Common myeloid progenitor, CD34-positive (primary cell): Measurements from ENCODE around the gene TAAR9.

Source experiments
- CTCF ChIA-PET: fragments of 350-600 bp; sonication (Branson Sonifier 250); formaldehyde crosslinking; loops from one replicate; lab custom pipeline; 2021; ENCODE audit warnings: antibody characterized with exemption; lab: Charles Lee
- POLR2A ChIA-PET: fragments of 350-600 bp; sonication (Branson Sonifier 250); formaldehyde crosslinking; loops from one replicate; lab custom pipeline; 2021; ENCODE audit warnings: antibody characterized with exemption; lab: Charles Lee
- DNase-seq, 3 donors: peaks; one replicate each; pipeline versions ENCODE4 v3.0.0 to v3.0.0-alpha.2; 2013
- H3K27ac ChIP-seq, 2 experiments: 1 replicate in 1 of 2; 2 replicates in 1 of 2; pipeline ENCODE4 v1.7.0; 2013; ENCODE audit warnings: inconsistent platforms in 2 of 2, low read length in 2 of 2, mild to moderate bottlenecking in 2 of 2, low read depth in 1 of 2, moderate library complexity in 1 of 2; ENCODE audit not compliant: severe bottlenecking in 2 of 2, insufficient read depth in 1 of 2, poor library complexity in 1 of 2
- H3K27me3 ChIP-seq, 5 experiments: replicated peaks in 2 of 5; 1 replicate in 3 of 5; 2 replicates in 2 of 5; pipeline versions ENCODE4 v1.6.1 to v1.7.0; 2013; ENCODE audit warnings: low read length in 4 of 5, mild to moderate bottlenecking in 2 of 5, moderate library complexity in 2 of 5, inconsistent platforms in 1 of 5; ENCODE audit not compliant: insufficient read depth in 5 of 5, control insufficient read depth in 4 of 5
- H3K36me3 ChIP-seq, 4 experiments: 1 replicate in 2 of 4; 2 replicates in 2 of 4; pipeline versions ENCODE4 v1.6.1 to v1.7.0; 2013; ENCODE audit warnings: low read length in 3 of 4, control low read depth in 1 of 4, mild to moderate bottlenecking in 1 of 4; ENCODE audit not compliant: control insufficient read depth in 4 of 4, insufficient read depth in 4 of 4
- H3K4me1 ChIP-seq, 4 experiments: 1 replicate in 3 of 4; 2 replicates in 1 of 4; pipeline versions ENCODE4 v1.6.1 to v1.7.1; 2013; ENCODE audit warnings: low read length in 3 of 4, mild to moderate bottlenecking in 3 of 4, control low read depth in 1 of 4, inconsistent platforms in 1 of 4, moderate library complexity in 1 of 4; ENCODE audit not compliant: control insufficient read depth in 4 of 4, insufficient read depth in 4 of 4; ENCODE audit errors: control extremely low read depth in 1 of 4
- H3K4me3 ChIP-seq, 7 experiments: 1 replicate in 4 of 7; 2 replicates in 3 of 7; pipeline versions ENCODE4 v1.5.1 to v1.7.0; 2013; ENCODE audit warnings: mild to moderate bottlenecking in 7 of 7, low read length in 6 of 7, moderate library complexity in 6 of 7, inconsistent platforms in 2 of 7, low read depth in 2 of 7, control low read depth in 1 of 7; ENCODE audit not compliant: insufficient read depth in 4 of 7, control insufficient read depth in 1 of 7; ENCODE audit errors: extremely low read depth in 1 of 7
- H3K9me3 ChIP-seq, 5 experiments: 1 replicate in 4 of 5; 2 replicates in 1 of 5; pipeline versions ENCODE4 v1.6.1 to v1.7.1; 2013; ENCODE audit warnings: low read length in 4 of 5, mild to moderate bottlenecking in 2 of 5, inconsistent platforms in 1 of 5, low read depth in 1 of 5, moderate library complexity in 1 of 5; ENCODE audit not compliant: control insufficient read depth in 4 of 5, insufficient read depth in 2 of 5; ENCODE audit errors: control extremely low read depth in 1 of 5
- WGBS: methylation state at CpG from one replicate; pipeline ENCODE4 v1.1.5; 2013; ENCODE audit not compliant: insufficient coverage; 5-methylcytosine and 5-hydroxymethylcytosine counted together

TAAR9 gene

GRCh38 chr6:132506461-132506860, 31.6 kb upstream of the TAAR9 start:
- H3K36me3 ChIP-seq, result peaks cover 3 to 37% (median 16%) of the 10 kb centered on the region in 4 experiments
- peaks cover 7 to 15% (median 12%) of the 10 kb centered on the region in 4 experiments for H3K4me1 ChIP-seq
- no peak overlapping the region for H3K27ac ChIP-seq
- WGBS, result no CpG with 5 or more reads among the region's 2 CpGs
- no peaks in the 10 kb centered on the region for H3K27me3 ChIP-seq
- CTCF ChIA-PET, result no interaction called here
- no peak overlapping the region for H3K4me3 ChIP-seq
- POLR2A ChIA-PET, result no interaction called here
- DNase-seq, result no peak
- H3K9me3 ChIP-seq, result no peaks in the 10 kb centered on the region

DNA sequence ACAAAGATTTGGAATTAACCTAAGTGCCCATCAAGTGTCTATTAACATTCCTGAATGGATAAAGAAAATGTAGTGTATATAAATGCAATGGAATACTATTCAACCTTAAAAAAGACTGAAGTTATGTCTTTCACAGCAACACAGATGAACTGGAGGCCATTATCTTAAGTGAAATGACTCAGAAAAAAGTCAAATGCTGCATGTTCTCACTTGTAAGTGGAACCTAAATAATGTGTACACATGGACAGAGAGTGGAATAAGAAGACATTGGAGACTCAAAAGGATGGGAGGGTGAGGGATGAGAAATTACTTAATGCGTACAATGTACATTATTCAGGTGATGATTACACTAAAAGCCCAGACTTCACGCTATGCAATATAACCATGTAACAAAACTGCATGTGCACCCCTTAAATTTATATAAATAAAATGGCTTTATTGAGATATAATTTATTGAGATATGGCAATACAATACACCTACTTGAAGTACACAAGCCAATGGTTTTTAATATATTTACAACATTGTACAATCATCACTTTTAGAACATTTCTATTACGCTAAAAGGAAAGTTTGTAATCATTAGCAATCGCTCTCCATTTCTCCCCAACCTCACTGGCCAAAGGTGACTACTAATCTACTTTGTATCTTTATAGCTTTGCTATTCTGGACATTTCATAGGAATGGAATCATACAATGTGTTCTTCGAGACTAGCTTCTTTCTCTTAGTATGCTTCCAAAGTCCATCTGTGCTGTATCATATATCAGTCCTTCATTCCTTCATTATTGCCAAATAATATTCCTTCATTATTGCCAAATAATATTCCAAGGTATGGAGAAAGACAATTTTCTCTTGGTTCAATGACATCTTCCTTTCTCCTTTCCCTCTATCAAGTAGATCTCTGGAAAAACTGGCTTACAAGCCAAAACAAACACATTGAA, 30.9 kb upstream of the TAAR9 start:
- peaks cover 11 to 20% (median 16%) of the 10 kb centered on the region in 4 experiments for H3K4me1 ChIP-seq
- H3K36me3 ChIP-seq, result peaks cover 2 to 30% (median 11%) of the 10 kb centered on the region in 4 experiments
- 100% methylated on average over 2 of the region's 5 CpGs for WGBS

DNA sequence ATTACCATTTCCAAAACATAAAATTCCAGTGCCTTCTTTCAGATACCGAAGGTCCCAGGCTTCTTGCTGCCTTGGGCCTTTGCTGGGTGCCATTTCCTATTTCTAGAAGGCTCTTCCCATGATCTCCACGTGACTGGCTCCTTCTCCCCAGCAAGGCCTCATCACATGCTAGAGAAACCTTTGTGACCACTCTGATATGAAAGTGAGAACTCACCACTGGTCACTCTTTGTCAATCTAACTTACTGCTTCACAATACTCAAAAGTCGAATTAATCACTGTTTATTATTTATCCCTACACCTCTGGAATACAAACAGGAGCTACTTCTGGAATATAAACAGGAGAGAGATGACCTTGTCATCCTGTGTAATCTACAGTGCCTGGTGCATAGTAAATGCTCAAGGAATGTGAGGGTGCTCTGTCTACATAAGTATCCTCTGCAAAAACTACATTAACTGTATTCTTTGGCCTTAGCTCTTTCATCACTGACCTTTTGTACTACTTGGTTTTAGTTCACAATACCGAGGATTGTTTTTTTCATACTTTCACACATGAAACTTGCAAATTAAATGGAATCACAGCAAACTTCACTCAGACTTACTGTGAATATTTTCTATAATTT, 26.8 kb upstream of the TAAR9 start:
- WGBS, result 51% methylated on average over 2 of the region's 4 CpGs
- peak overlapping the region in 1 of 2 experiments; percentile 86 for H3K27ac ChIP-seq
- peaks cover 15 to 28% (median 23%) of the 10 kb centered on the region in 4 experiments for H3K4me1 ChIP-seq
- CTCF ChIA-PET, result interaction anchor here (1.3 kb wide), 1 partner anchor 16 kb away, joined by 4 read pairs; no protein-coding TSS in a partner anchor
- H3K9me3 ChIP-seq, result no peaks in the 10 kb centered on the region
- peaks cover 0 to 15% (median 4%) of the 10 kb centered on the region in 4 experiments for H3K36me3 ChIP-seq
- DNase-seq, result no peak
- POLR2A ChIA-PET, result no interaction called here
- H3K4me3 ChIP-seq, result peak overlapping the region in 6 of 7 experiments; percentile 77 to 94 (median 88)
- no peaks in the 10 kb centered on the region for H3K27me3 ChIP-seq

More for the DNA sequence above, 30.9 kb upstream of the TAAR9 start:
- no peak overlapping the region for H3K4me3 ChIP-seq
- no peak overlapping the region for H3K27ac ChIP-seq
- H3K9me3 ChIP-seq, result no peaks in the 10 kb centered on the region
- CTCF ChIA-PET, result interaction anchor here (0.8 kb wide), 2 partner anchors 10 to 227 kb away, joined by 3 read pairs; no protein-coding TSS in a partner anchor
- POLR2A ChIA-PET, result interaction anchor here (0.6 kb wide), 2 partner anchors 17 to 172 kb away, joined by 3 read pairs; no protein-coding TSS in a partner anchor
- no peaks in the 10 kb centered on the region for H3K27me3 ChIP-seq
- DNase-seq, result no peak

GRCh38 chr6:132511831-132512220, 26.3 kb upstream of the TAAR9 start:
- Histone ChIP-seq H3K27me3 (no peaks in the 10 kb centered on the region), H3K4me3 (peak overlapping the region in 6 of 7 experiments; percentile 77 to 94 (median 88)), H3K9me3 (no peaks in the 10 kb centered on the region), H3K36me3 (peaks cover 0 to 15% (median 4%) of the 10 kb centered on the region in 4 experiments), H3K27ac (peak overlapping the region; percentile 70 to 86), H3K4me1 (peaks cover 15 to 28% (median 23%) of the 10 kb centered on the region in 4 experiments)
- ChIA-PET CTCF (interaction anchor here (1.1 to 1.3 kb wide), 3 partner anchors 16 to 232 kb away, joined by 4 read pairs; no protein-coding TSS in a partner anchor), POLR2A (no interaction called here)
- peak in 2 of 3 donors; percentile 18 to 37 for DNase-seq
- WGBS, result no CpG with 5 or more reads among the region's 2 CpGs

DNA sequence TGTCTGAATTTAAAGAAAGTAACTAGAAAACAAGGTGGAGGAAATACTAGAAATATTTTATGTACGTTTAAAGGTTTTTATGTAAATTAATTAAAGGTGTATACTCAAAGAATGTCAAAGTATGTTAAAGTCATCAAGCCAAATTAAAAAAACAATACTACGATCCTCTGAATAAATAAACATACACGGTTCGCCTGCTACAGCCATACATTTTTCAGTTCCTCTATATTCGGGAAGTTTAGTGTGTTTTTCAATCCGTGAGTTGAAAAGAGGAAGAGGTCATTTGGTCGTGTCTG, 25.8 kb upstream of the TAAR9 start:
- POLR2A ChIA-PET, result no interaction called here
- no CpG with 5 or more reads among the region's 7 CpGs for WGBS
- H3K4me3 ChIP-seq, result peak overlapping the region; percentile 77 to 94 (median 90)
- H3K27ac ChIP-seq, result peak overlapping the region; percentile 70 to 86
- CTCF ChIA-PET, result interaction anchor here (1.1 to 1.3 kb wide), 5 partner anchors 17 to 252 kb away, joined by 4 to 5 read pairs (median 4); no protein-coding TSS in a partner anchor
- peaks cover 15 to 28% (median 23%) of the 10 kb centered on the region in 4 experiments for H3K4me1 ChIP-seq
- no peaks in the 10 kb centered on the region for H3K27me3 ChIP-seq
- peaks cover 0 to 14% (median 4%) of the 10 kb centered on the region in 4 experiments for H3K36me3 ChIP-seq
- no peaks in the 10 kb centered on the region for H3K9me3 ChIP-seq
- no peak for DNase-seq

DNA sequence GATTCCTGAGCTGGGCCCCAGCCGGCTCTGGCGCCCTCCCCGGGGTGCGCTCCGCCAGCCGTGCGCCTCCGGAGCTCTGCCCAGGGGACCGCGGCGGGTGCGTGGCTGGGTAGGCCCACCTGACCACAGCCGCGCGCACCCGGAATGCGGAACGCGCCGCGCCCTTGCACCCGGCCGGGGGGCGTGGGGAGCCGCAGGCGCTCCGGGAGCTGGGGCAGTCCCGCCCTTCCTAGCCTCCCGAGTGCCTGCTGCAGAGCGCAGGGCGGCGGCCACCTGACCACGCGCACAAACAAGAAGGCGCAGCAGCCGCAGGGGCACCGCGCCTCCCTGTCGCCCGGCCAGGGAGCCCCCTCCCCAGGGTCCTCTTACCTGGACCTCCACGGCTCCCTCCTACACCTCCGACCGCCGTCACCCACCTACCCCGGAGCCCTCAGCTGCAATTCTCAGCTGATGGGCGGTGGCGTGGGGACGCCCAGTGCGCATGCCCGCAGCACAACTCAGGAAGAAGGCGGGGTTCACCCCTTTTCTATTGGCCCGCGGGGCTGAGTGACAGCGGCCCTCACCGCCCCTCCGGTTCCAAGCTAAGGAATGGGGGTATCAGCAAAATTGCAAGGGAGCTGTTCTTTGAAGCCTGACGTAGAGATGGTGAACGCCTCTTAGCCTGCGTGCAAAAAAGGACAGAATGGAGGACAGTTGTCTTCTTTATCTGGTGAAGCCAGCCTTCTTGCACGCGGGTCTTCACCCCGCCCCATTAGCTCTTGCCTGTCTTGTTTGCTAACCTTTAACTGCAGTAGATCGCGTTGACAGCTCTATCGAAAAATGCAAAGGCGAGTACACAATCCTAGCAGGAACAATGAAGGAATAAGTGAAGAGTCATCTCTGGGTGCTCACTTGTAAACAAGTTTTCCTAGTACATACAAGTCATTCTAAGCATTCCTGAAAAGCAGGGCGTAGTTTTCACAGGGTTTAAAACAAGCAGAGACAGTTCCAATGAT, 25.1 kb upstream of the TAAR9 start, which contains the start of gene STX7:
TSS of gene STX7 (minus strand) at position 479 of the 995 bp plus-strand sequence. CDS start 9,586 bp downstream, outside the sequence.
- H3K27ac ChIP-seq, result peak within 1 kb of the TSS; percentile 70 to 86
- no peaks in the 10 kb centered on the region for H3K9me3 ChIP-seq
- POLR2A ChIA-PET, result interaction anchor here (0.6 kb wide), 1 partner anchor 190 kb away, joined by 3 read pairs; no protein-coding TSS in a partner anchor
- peaks cover 15 to 28% (median 23%) of the 10 kb centered on the region in 4 experiments for H3K4me1 ChIP-seq
- peak; percentile 90 to 94 (median 93) for DNase-seq
- CTCF ChIA-PET, result interaction anchor here (0.6 to 1.3 kb wide), 8 partner anchors 14 to 251 kb away, joined by 3 to 5 read pairs (median 4); no protein-coding TSS in a partner anchor
- H3K4me3 ChIP-seq, result peak within 1 kb of the TSS; percentile 77 to 94 (median 90)
- no peaks in the 10 kb centered on the region for H3K27me3 ChIP-seq
- 0% methylated on average over 48 of the region's 67 CpGs for WGBS
- H3K36me3 ChIP-seq, result peaks cover 0 to 8% (median 4%) of the 10 kb centered on the region in 4 experiments
